Neural progenitor cell (in vitro differentiated cells): ENCODE measurements around the gene SCAMP2. TPM values are rescaled to one million over a fixed set of nuclear protein-coding genes. Genes with fewer than 3 reads are reported as not detected.

Experiments used
- DNase-seq: peaks from one replicate; pipeline ENCODE4 v3.0.0-alpha.2; 2016; ENCODE audit warnings: low spot score
- H2AFZ ChIP-seq: fragments of 200-600 bp; sonication (generic); replicated peaks from 2 replicates; pipeline ENCODE4 v1.6.1; 2016; ENCODE audit warnings: antibody characterized with exemption
- H3F3A ChIP-seq: fragments of 200-600 bp; sonication (generic); 2 replicates; pipeline ENCODE4 v1.6.1; 2016; ENCODE audit warnings: antibody characterized with exemption, low read depth
- H3K27ac ChIP-seq: fragments of 200-600 bp; sonication (generic); 2 replicates; pipeline ENCODE4 v1.5.1; 2016; ENCODE audit warnings: mild to moderate bottlenecking
- H3K27me3 ChIP-seq: fragments of 200-600 bp; sonication (generic); 2 replicates; pipeline ENCODE4 v1.6.1; 2016; ENCODE audit warnings: mild to moderate bottlenecking, moderate library complexity
- H3K36me3 ChIP-seq: fragments of 200-600 bp; sonication (generic); 2 replicates; pipeline ENCODE4 v1.5.1; 2016
- H3K4me1 ChIP-seq: fragments of 200-600 bp; sonication (generic); 2 replicates; pipeline ENCODE4 v1.6.1; 2016; ENCODE audit warnings: mixed run types
- H3K4me2 ChIP-seq: fragments of 200-600 bp; sonication (generic); 2 replicates; pipeline ENCODE4 v1.6.1; 2016
- H3K4me3 ChIP-seq: fragments of 200-600 bp; sonication (generic); 2 replicates; pipeline ENCODE4 v1.5.1; 2016
- H3K79me2 ChIP-seq: fragments of 200-600 bp; sonication (generic); 2 replicates; pipeline ENCODE4 v1.6.1; 2016; ENCODE audit warnings: low read depth
- H3K9ac ChIP-seq: fragments of 200-600 bp; sonication (generic); 2 replicates; pipeline ENCODE4 v1.6.1; 2016
- H3K9me3 ChIP-seq: fragments of 200-600 bp; sonication (generic); 2 replicates; pipeline ENCODE4 v1.5.1; 2016; ENCODE audit warnings: low read depth
- H4K20me1 ChIP-seq: fragments of 200-600 bp; sonication (generic); 2 replicates; pipeline ENCODE4 v1.6.1; 2016; ENCODE audit warnings: low read depth
- H3K27ac Mint-ChIP-seq: 3 replicates; pipeline ENCODE4 v1.8.0; 2021; ENCODE audit warnings: mixed read lengths
- H3K27me3 Mint-ChIP-seq: 2 replicates; pipeline ENCODE4 v1.8.0; 2022; ENCODE audit warnings: low read depth, mild to moderate bottlenecking, inconsistent platforms, moderate library complexity, mixed read lengths; ENCODE audit not compliant: insufficient read depth
- H3K36me3 Mint-ChIP-seq: 3 replicates; pipeline ENCODE4 v1.8.0; 2021; ENCODE audit warnings: mixed read lengths
- H3K4me1 Mint-ChIP-seq: 3 replicates; pipeline ENCODE4 v1.8.0; 2021; ENCODE audit warnings: mixed read lengths
- H3K4me3 Mint-ChIP-seq: 3 replicates; pipeline ENCODE4 v1.8.0; 2021; ENCODE audit warnings: mild to moderate bottlenecking, moderate library complexity, mixed read lengths
- H3K9me3 Mint-ChIP-seq: 3 replicates; pipeline ENCODE4 v1.8.0; 2020; ENCODE audit warnings: mixed read lengths
- EZH2 ChIP-seq: fragments of 200-600 bp; sonication (generic); IDR thresholded peaks from 2 replicates; pipeline ENCODE4 v1.6.1; 2017; ENCODE audit warnings: antibody characterized with exemption, mild to moderate bottlenecking, moderate library complexity
- EZH2phosphoT487 ChIP-seq: fragments of 200-600 bp; sonication (generic); IDR thresholded peaks from 2 replicates; pipeline ENCODE4 v1.6.1; 2017; ENCODE audit warnings: antibody characterized with exemption
- total RNA-seq: library from RNA; depleted of rRNA; stranded (reverse); fragments of >200 nt; gene quantifications from 2 replicates; pipeline ENCODE4 v1.2.3, GENCODE V29; 2015; ENCODE audit warnings: low replicate concordance
- TF ChIP-seq, protein P1 (sequence below): fragments of 200-600 bp; sonication (generic); IDR thresholded peaks from 2 replicates; pipeline ENCODE4 v1.5.1; 2017; ENCODE audit warnings: antibody characterized with exemption, mild to moderate bottlenecking

Gene SCAMP2
- total RNA-seq, 1 donor from 2014 or later: 19.4 TPM

DNA sequence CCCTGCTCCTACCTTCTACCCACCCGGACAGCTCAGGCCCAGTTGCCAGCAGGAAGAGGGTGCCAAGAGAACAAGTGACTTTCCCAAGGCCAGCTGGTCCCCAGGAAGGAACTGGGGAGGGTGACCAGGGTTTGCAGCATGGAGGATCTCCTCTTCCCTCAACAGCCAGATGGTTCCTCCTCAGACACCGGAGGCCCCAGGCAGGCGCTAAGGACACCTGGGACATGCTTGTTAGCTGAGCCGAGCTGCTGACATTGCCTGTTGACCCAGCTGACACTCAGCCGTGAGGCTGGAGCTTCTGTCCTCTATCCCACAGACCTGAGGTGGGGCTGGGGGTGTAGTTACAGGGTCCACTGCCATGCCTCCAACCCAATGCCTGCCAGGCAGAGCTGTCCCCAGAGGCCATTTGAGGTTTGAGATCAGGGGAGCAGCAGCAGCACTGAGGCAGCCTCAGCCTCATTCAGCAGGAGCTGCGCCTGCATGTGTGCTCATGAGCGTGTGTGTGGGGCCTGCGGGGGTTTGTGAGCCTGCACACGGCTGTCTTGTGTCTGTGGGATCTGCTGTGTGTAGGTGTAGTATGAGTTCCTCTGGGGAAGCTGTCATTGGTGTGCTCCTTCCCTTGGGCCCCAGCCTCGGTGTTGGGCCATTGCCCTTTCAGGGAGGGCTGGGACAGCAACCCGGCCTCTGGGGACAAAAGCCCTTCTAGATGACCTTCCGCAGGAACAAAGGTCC, 39.6 kb downstream of the SCAMP2 start:
- no peak overlapping the region for H3K4me3 ChIP-seq
- H3K4me1 ChIP-seq: no peaks in the 10 kb centered on the region
- H3K9me3 ChIP-seq: no peaks in the 10 kb centered on the region
- H3K4me2 ChIP-seq: no peak overlapping the region
- H3K27me3 ChIP-seq: peaks cover 11% of the 10 kb centered on the region
- H3K36me3 ChIP-seq: no peaks in the 10 kb centered on the region
- Mint-ChIP-seq H3K27me3 (peaks cover 25% of the 10 kb centered on the region), H3K9me3 (no peaks in the 10 kb centered on the region), H3K36me3 (peaks cover 1% of the 10 kb centered on the region), H3K27ac (no peak overlapping the region), H3K4me3 (no peak overlapping the region), H3K4me1 (peaks cover 9% of the 10 kb centered on the region)
- H4K20me1 ChIP-seq: peaks cover 10% of the 10 kb centered on the region
- no peak overlapping the region for H3K9ac ChIP-seq
- H3K79me2 ChIP-seq: no peaks in the 10 kb centered on the region
- DNase-seq: no peak
- H2AFZ ChIP-seq: no peak overlapping the region
- peaks cover 5% of the 10 kb centered on the region for H3F3A ChIP-seq
- TF ChIP-seq, protein P1, sequence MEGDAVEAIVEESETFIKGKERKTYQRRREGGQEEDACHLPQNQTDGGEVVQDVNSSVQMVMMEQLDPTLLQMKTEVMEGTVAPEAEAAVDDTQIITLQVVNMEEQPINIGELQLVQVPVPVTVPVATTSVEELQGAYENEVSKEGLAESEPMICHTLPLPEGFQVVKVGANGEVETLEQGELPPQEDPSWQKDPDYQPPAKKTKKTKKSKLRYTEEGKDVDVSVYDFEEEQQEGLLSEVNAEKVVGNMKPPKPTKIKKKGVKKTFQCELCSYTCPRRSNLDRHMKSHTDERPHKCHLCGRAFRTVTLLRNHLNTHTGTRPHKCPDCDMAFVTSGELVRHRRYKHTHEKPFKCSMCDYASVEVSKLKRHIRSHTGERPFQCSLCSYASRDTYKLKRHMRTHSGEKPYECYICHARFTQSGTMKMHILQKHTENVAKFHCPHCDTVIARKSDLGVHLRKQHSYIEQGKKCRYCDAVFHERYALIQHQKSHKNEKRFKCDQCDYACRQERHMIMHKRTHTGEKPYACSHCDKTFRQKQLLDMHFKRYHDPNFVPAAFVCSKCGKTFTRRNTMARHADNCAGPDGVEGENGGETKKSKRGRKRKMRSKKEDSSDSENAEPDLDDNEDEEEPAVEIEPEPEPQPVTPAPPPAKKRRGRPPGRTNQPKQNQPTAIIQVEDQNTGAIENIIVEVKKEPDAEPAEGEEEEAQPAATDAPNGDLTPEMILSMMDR: no peak
- TF ChIP-seq EZH2phosphoT487 (no peak), EZH2 (no peak)
- no peak overlapping the region for H3K27ac ChIP-seq

DNA sequence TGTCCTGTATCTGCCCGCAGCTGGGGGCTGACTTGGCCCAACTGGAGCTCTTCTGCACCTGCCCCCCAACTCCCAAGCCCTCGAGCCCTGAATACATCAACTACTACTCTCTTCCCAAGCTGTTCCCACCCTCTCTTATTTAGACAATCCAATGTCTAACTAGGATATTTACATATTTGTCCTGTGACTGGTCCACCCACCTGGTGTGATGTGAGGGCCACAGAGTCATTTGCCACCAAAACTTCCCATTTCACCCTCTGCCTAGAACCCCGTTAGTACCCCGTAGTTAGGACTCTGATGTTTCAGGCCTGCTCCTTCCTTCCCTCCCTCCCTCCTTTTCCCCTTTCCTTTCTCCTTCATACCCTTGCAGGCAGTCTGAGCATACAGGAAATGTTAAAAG, 40.3 kb downstream of the SCAMP2 start:
- no peak overlapping the region for H3K4me3 ChIP-seq
- H3K4me1 ChIP-seq: no peaks in the 10 kb centered on the region
- H2AFZ ChIP-seq: no peak overlapping the region
- DNase-seq: no peak
- Mint-ChIP-seq H3K4me1 (peaks cover 9% of the 10 kb centered on the region), H3K4me3 (no peak overlapping the region), H3K36me3 (peaks cover 1% of the 10 kb centered on the region), H3K9me3 (no peaks in the 10 kb centered on the region), H3K27me3 (peaks cover 28% of the 10 kb centered on the region), H3K27ac (no peak overlapping the region)
- H3F3A ChIP-seq: peaks cover 5% of the 10 kb centered on the region
- H4K20me1 ChIP-seq: peaks cover 10% of the 10 kb centered on the region
- TF ChIP-seq, protein P1: no peak
- no peak for TF ChIP-seq EZH2
- no peak for TF ChIP-seq EZH2phosphoT487
- H3K27ac ChIP-seq: no peak overlapping the region
- H3K36me3 ChIP-seq: no peaks in the 10 kb centered on the region
- H3K4me2 ChIP-seq: no peak overlapping the region
- H3K79me2 ChIP-seq: no peaks in the 10 kb centered on the region
- H3K9me3 ChIP-seq: no peaks in the 10 kb centered on the region
- no peak overlapping the region for H3K9ac ChIP-seq
- H3K27me3 ChIP-seq: peaks cover 18% of the 10 kb centered on the region

DNA sequence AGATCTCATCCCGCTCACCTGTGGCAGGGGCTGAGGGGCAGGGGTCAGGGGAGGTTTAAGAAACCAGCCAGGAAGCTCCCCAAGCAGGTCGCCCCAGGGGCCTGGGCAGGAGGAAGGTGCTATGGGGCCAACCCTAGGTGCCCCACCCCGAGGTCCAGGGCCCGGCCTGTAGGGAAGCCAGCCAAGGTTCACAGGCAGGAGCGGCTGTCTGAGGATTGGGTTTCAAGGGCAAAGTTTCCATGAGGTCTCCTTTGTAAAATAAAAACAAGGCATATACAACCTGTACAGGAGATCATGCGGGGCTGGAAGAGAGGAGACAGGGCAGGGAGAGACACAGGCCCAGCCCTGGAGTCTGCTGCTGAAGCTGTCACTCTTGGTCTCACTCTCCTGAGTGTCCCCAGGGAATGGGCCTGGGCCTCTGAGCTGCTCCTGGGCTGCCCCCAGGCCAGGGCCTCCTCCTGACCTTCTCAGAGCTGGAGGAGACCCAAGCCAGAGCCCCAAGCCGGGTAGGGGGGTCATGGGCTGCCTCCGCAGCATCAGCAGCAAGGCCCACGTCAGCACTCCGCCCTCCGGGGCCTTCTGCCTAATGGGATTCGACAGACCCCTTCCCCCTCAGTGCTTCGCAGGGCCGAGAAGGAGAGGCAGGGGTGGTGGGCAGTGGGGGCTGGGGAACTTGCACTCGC, 41.2 kb downstream of the SCAMP2 start:
- TF ChIP-seq EZH2phosphoT487 (no peak), EZH2 (no peak)
- TF ChIP-seq, protein P1: no peak
- DNase-seq: no peak
- no peak overlapping the region for H2AFZ ChIP-seq

More for the DNA sequence above, 41.2 kb downstream of the SCAMP2 start:
- Histone ChIP-seq H4K20me1 (peaks cover 18% of the 10 kb centered on the region), H3K4me1 (peaks cover 1% of the 10 kb centered on the region), H3K4me3 (no peak overlapping the region), H3K27ac (no peak overlapping the region), H3F3A (peaks cover 5% of the 10 kb centered on the region), H3K9me3 (no peaks in the 10 kb centered on the region), H3K79me2 (no peaks in the 10 kb centered on the region), H3K4me2 (no peak overlapping the region), H3K9ac (no peak overlapping the region), H3K27me3 (peaks cover 27% of the 10 kb centered on the region), H3K36me3 (no peaks in the 10 kb centered on the region)
- Mint-ChIP-seq H3K9me3 (no peaks in the 10 kb centered on the region), H3K27me3 (peaks cover 36% of the 10 kb centered on the region), H3K4me1 (peaks cover 12% of the 10 kb centered on the region), H3K36me3 (no peaks in the 10 kb centered on the region), H3K4me3 (no peak overlapping the region), H3K27ac (no peak overlapping the region)
